ENCODE measurements around the gene SLC47A1. TPM values are rescaled to one million over a fixed set of nuclear protein-coding genes. Genes with fewer than 3 reads are reported as not detected.

SLC47A1 gene
- total RNA-seq, 1 donor from 2014 or later: not detected

- intact Hi-C loops (cut with micrococcal nuclease): loop anchor here (10.0 kb wide), 1 partner anchor 49 kb away; no protein-coding TSS in a partner anchor
- Mint-ChIP-seq H3K27ac (no peak overlapping the region), H3K36me3 (ENCODE audit: low read depth) (no peaks in the 10 kb centered on the region), H3K4me3 (no peak overlapping the region), H3K4me1 (no peaks in the 10 kb centered on the region), H3K27me3 (peaks cover 10% of the 10 kb centered on the region), H3K9me3 (peaks cover 3% of the 10 kb centered on the region)
- no peak for DNase-seq
Measured at GRCh38 chr17:19626079-19626478, 92.4 kb downstream of the SLC47A1 start.

Other genes with a start within 250 kb of the SLC47A1 start
- gene B9D1, start 171.1 kb upstream of the SLC47A1 start, total RNA-seq: 6.1 and 6.3 TPM in 2 replicates
- gene MAPK7, start 155.4 kb upstream of the SLC47A1 start, total RNA-seq: 20.5 and 22.6 TPM in 2 replicates
- not detected in 2 replicates for gene MFAP4, start 146.7 kb upstream of the SLC47A1 start, total RNA-seq
- 0.40 TPM in 1 of 2 replicates, not detected in the other for gene RNF112, start 122.6 kb upstream of the SLC47A1 start, total RNA-seq
- 32.8 and 34.3 TPM in 2 replicates for gene ALDH3A2, start 114.9 kb downstream of the SLC47A1 start, total RNA-seq
- gene SLC47A2, start 182.7 kb downstream of the SLC47A1 start, total RNA-seq: not detected in 2 replicates
- gene ALDH3A1, start 214.4 kb downstream of the SLC47A1 start, total RNA-seq: not detected in 2 replicates

Measured in activated CD4-positive, alpha-beta T cell treated with anti-CD3 and anti-CD28 coated beads, Interleukin-2, amount 10 ng/mL, durations not matched to agents 24 days and 14 days (primary cell).